ENCODE data around the gene IKZF2.

IKZF2 gene
- 125 to 427 (median 351) reads per million in 4 experiments for total RNA-seq

GRCh38 chr2:213151437-213152064 lies at the start of gene IKZF2:
Gene IKZF2 (minus strand): TSS chr2:213151612. CDS start chr2:213148629, 2,983 bp downstream.
- DNase-seq, result peak; percentile 65

GRCh38 chr2:213199871-213200270 lies 48.5 kb upstream of the IKZF2 start:
- DNase-seq, result no peak

GRCh38 chr2:213189001-213189899 lies 37.8 kb upstream of the IKZF2 start:
- no peak for DNase-seq

GRCh38 chr2:213188533-213188867 lies 37.1 kb upstream of the IKZF2 start:
- no peak for DNase-seq

GRCh38 chr2:213187833-213188532 lies 36.6 kb upstream of the IKZF2 start:
- no peak for DNase-seq

- DNase-seq, result no peak
Observed at GRCh38 chr2:213187386-213187785, 36.0 kb upstream of the IKZF2 start.

- DNase-seq, result no peak
Observed at GRCh38 chr2:213185147-213185822, 33.9 kb upstream of the IKZF2 start.

GRCh38 chr2:213181712-213182111 lies 30.3 kb upstream of the IKZF2 start:
- DNase-seq, result no peak

- no peak for DNase-seq
Observed at GRCh38 chr2:213177679-213178078, 26.3 kb upstream of the IKZF2 start.

- no peak for DNase-seq
Observed at GRCh38 chr2:213175673-213176247, 24.3 kb upstream of the IKZF2 start.

GRCh38 chr2:213172641-213173040 lies 21.2 kb upstream of the IKZF2 start:
- no peak for DNase-seq

GRCh38 chr2:213171147-213171546 lies 19.7 kb upstream of the IKZF2 start:
- DNase-seq, result no peak

GRCh38 chr2:213167271-213167930 lies 16.0 kb upstream of the IKZF2 start:
- no peak for DNase-seq

GRCh38 chr2:213166109-213166508 lies 14.7 kb upstream of the IKZF2 start:
- no peak for DNase-seq

GRCh38 chr2:213164263-213164662 lies 12.9 kb upstream of the IKZF2 start:
- DNase-seq, result no peak

- DNase-seq, result no peak
Observed at GRCh38 chr2:213162516-213163118, 11.2 kb upstream of the IKZF2 start.

GRCh38 chr2:213161759-213162515 lies 10.5 kb upstream of the IKZF2 start:
- no peak for DNase-seq

GRCh38 chr2:213159768-213160167 lies 8.4 kb upstream of the IKZF2 start:
- no peak for DNase-seq

- DNase-seq, result no peak
Observed at GRCh38 chr2:213157242-213157641, 5.8 kb upstream of the IKZF2 start.

- DNase-seq, result no peak
Observed at GRCh38 chr2:213156717-213157116, 5.3 kb upstream of the IKZF2 start.

- no peak for DNase-seq
Observed at GRCh38 chr2:213152888-213153287, 1.5 kb upstream of the IKZF2 start.

All from effector CD8-positive, alpha-beta T cell (primary cell).